ENCODE data around the gene CD3D.

CD3D gene

GRCh38 chr11:118295815-118296454 is 46.6 kb downstream of the CD3D start:
- no peak for DNase-seq

GRCh38 chr11:118295199-118295598 is 47.3 kb downstream of the CD3D start:
- DNase-seq = no peak

DNA sequence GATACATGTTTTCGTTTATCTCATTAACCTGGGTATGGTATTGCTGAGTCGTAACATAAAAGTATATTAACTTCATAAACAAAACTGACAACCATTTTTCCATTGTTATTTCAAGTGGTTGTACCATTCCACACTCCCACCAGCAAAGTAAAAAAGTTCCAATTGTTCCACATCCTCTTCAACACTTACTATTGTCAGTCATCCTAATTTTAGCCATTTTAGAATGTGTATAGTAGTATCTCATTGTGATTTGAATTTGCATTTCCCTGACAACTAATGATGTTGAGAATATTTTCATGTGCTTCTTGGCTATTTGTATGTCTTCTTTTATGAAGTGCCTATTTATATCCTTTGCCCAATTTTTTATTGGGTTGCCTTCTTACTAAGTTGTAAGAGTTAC is 48.5 kb downstream of the CD3D start:
- DNase-seq = no peak

- no peak for DNase-seq
Observed at GRCh38 chr11:118291477-118292135, 50.9 kb downstream of the CD3D start.

- DNase-seq = no peak
Observed at GRCh38 chr11:118290923-118291322, 51.6 kb downstream of the CD3D start.

GRCh38 chr11:118289401-118289800 is 53.1 kb downstream of the CD3D start:
- no peak for DNase-seq

All from T-helper 9 cell (primary cell).